Astrocyte of the spinal cord (primary cell): ENCODE data around the gene NUP210.
A peak's percentile ranks its signal among the peaks of the same experiment; 100 is the strongest.
"Not testable (repeated sequence)": the region's sequence is repeated elsewhere in the genome, so short reads cannot be mapped to it uniquely, and the experiment has no call there.

Experiments
- DNase-seq: peaks from one replicate; pipeline ENCODE4 v3.0.0; 2011; ENCODE audit warnings: low read depth, low spot score
- H3K4me3 ChIP-seq: 2 replicates; pipeline ENCODE4 v1.5.1; 2011; ENCODE audit warnings: low read depth, mild to moderate bottlenecking, low read length, moderate library complexity
- in situ Hi-C: cut with HindIII; loops from 2 replicates; pipeline ENCODE4 v1.10.0; 2017; ENCODE audit warnings: low sequenced_read_pairs
- TF ChIP-seq, protein P1 (sequence below): IDR thresholded peaks from 2 replicates; pipeline ENCODE4 v1.5.1; 2012; ENCODE audit warnings: low read depth, mild to moderate bottlenecking, low read length, inconsistent platforms

NUP210 gene

GRCh38 chr3:13451301-13451673 lies 31.2 kb upstream of the NUP210 start:
- in situ Hi-C loops = no loop called here
- no peak for DNase-seq
- TF ChIP-seq, protein P1, sequence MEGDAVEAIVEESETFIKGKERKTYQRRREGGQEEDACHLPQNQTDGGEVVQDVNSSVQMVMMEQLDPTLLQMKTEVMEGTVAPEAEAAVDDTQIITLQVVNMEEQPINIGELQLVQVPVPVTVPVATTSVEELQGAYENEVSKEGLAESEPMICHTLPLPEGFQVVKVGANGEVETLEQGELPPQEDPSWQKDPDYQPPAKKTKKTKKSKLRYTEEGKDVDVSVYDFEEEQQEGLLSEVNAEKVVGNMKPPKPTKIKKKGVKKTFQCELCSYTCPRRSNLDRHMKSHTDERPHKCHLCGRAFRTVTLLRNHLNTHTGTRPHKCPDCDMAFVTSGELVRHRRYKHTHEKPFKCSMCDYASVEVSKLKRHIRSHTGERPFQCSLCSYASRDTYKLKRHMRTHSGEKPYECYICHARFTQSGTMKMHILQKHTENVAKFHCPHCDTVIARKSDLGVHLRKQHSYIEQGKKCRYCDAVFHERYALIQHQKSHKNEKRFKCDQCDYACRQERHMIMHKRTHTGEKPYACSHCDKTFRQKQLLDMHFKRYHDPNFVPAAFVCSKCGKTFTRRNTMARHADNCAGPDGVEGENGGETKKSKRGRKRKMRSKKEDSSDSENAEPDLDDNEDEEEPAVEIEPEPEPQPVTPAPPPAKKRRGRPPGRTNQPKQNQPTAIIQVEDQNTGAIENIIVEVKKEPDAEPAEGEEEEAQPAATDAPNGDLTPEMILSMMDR = no peak
- H3K4me3 ChIP-seq = peak overlapping the region; percentile 51

DNA sequence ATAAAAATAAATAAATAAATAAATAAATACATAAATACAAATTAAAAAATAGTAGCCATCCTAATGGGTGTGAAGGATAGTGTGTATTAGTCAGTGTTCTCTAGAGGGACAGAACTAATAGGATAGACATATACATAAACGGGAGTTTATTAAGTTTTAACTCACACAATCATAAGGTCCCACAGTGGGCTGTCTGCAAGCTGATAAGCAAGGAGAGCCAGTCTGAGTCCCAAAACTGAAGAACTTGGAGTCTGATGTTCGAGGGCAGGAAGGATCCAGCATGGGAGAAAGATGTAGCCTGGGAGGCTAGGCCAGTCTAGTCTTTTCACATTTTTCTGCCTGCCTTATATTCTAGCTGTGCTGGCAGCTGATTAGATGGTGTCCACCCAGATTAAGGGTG lies 22.8 kb upstream of the NUP210 start:
- in situ Hi-C loops, H3K4me3 ChIP-seq, DNase-seq: not testable (repeated sequence)

DNA sequence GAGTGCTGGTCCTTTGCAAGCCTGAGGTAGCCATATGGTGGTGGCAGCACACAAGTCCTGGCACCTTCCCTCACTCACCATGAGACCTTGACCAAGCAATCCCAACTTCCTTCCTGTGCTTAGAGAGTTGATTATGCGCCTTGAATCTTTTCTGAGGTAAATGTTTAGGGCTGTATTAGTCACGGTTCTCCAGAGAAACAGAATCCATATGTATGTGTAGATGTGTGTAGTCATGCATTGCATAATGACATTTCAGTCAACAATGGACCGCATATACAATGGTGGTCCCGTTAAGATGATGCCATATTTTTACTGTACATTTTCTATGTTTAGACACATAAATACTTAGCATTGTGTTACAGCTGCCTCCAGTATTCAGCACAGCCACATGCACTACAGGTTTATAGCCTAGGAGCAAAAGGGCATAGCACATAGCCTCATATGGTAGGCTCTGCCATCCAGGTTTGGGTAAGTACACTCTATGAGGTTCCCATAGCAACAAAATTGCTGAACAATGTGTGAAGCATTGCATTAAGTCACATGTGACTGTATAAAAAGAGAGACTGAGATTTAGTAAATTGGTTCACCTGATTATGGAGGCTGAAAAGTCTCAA lies 20.2 kb upstream of the NUP210 start:
- TF ChIP-seq, protein P1 = no peak
- no peak overlapping the region for H3K4me3 ChIP-seq
- in situ Hi-C loops = no loop called here
- no peak for DNase-seq

DNA sequence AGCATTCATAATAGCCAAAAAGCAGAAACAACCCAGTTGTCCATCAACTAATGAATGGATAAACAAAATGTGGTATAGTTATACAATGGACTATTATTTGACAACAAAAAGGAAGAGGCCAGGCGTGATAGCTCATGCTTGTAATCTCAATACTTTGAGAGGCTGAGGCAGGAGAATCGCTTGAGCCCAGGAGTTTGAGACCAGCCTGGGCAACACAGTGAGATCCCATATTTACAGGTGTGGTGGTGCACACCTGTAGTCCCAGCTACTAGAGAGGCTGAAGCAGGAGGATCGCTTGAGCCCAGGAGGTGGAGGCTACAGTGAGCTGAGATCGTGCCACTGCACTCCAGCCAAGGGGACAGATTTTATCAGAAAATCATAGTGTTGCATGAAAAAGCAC lies 16.1 kb upstream of the NUP210 start:
- DNase-seq, in situ Hi-C loops, H3K4me3 ChIP-seq: not testable (repeated sequence)

GRCh38 chr3:13433912-13434311 lies 13.8 kb upstream of the NUP210 start:
- H3K4me3 ChIP-seq = no peak overlapping the region
- in situ Hi-C loops = no loop called here
- DNase-seq = no peak
- TF ChIP-seq, protein P1 = no peak

DNA sequence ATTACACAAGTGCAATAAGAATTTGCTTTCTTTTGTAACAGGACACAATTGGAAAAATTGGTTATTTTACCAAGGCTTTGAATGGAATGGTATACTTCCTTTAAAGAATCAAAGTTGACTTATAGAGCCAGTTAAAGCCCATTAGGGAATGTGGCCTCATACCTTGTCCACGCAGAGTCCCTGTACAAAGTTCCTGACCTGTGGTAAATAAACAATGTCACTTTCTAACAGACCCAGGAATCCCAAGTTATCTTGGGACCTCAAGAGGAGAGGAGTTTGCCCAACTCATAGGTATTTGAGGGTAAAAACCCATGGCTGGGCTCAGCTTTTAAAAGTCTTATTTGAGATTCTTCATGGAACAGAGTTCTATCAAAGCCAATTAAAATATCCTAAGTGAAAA lies 12.0 kb upstream of the NUP210 start:
- in situ Hi-C loops = no loop called here
- no peak overlapping the region for H3K4me3 ChIP-seq
- DNase-seq = no peak
- TF ChIP-seq, protein P1 = no peak

DNA sequence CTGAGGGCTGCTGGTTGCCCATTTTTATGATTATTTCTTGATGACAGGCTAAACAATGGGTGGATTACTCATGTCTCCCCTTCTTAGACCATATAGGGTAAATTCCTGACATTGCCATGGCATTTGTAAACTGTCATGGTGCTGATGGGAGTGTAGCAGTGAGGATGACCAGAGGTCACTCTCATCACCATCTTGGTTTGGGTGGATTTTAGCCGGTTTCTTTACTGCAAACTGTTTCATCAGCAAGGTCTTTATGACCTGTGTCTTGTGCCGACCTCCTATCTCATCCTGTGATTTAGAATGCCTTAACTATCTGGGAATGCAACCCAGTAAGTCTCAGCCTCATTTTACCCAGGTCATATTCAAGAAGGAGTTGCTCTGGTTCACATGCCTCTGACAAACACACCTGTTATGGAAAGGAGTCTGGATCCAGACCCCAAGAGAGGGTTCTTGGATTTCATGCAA lies 10.3 kb upstream of the NUP210 start:
- DNase-seq, H3K4me3 ChIP-seq, in situ Hi-C loops: not testable (repeated sequence)

DNA sequence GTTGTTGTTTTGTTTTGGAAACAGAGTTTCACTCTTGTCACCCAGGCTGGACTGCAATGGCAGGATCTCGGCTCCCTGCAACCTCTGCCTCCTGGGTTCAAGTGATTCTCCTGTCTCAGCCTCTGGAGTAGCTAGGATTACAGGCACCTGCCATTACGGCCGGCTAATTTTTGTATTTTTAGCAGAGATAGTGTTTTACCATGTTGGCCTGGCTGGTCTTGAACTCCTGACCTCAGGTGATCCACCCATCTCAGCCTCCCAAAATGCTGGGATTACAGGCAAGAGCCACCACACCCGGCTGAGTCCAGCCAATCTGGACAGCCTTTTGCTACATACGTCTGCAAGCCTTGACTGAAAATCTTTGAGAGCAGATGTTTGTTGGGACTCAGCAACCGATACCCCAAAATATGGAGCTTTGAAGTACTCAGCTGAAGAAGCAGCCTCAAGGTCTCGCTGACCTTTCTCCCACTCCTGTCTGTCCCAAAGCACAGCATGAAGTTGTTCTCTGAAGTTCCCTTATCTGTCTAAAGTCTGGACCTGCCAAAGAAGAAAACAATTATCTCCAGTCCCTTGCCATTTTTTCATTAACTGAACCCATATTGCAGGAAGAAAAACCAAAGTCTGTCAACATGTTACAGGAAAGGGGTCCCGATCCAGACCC lies 9.6 kb upstream of the NUP210 start:
- no peak for DNase-seq
- in situ Hi-C loops = no loop called here
- H3K4me3 ChIP-seq = no peak overlapping the region
- TF ChIP-seq, protein P1 = no peak

- DNase-seq, H3K4me3 ChIP-seq, in situ Hi-C loops: not testable (repeated sequence)
These were observed 8.6 kb upstream of the NUP210 start for GRCh38 chr3:13428678-13429077.
